GM18519 (cell line): ENCODE results near the gene STK4.
"Not testable (repeated sequence)": the region's sequence is repeated elsewhere in the genome, so short reads cannot be mapped to it uniquely, and the experiment has no call there.

Source experiments
- ATAC-seq: cut with Tn5 transposase; IDR thresholded peaks from one replicate; pipeline ENCODE4 v1.9.1; 2021; ENCODE audit warnings: mild to moderate bottlenecking, moderate library complexity; ENCODE audit not compliant: unreplicated experiment, low FRiP score

The STK4 gene

GRCh38 chr20:44981736-44982406 lies 15.6 kb downstream of the STK4 start:
- no peak for ATAC-seq

DNA sequence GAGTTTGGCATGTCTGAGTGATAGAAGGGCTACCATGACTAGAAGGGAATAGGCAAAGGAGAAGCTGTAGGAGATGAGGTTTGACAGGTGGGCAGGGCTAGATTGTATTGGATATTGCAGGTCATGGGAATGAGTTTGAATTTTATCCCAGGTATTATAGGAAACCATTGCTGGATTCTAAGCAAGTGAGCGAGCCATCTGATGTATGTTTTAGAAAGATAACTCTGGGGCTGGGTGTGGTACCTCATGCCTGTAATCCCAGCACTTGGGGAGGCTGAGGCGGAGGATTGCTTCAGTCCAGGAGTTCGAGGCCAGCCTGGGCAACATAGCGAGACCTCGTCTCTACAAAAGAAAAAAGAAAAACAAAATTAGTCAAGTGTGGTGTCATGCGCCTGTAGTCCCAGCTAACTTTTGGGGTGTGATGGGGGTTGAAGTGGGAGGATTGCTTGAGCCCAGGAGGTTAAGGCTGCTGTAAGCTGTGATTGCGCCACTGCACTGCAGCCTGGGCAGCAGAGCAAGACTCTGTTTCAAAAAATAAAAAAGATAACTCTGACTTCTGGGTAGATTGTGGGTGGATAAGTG lies 16.9 kb downstream of the STK4 start:
- ATAC-seq, result no peak

- no peak for ATAC-seq
These were observed 22.4 kb downstream of the STK4 start for GRCh38 chr20:44988631-44989171.

DNA sequence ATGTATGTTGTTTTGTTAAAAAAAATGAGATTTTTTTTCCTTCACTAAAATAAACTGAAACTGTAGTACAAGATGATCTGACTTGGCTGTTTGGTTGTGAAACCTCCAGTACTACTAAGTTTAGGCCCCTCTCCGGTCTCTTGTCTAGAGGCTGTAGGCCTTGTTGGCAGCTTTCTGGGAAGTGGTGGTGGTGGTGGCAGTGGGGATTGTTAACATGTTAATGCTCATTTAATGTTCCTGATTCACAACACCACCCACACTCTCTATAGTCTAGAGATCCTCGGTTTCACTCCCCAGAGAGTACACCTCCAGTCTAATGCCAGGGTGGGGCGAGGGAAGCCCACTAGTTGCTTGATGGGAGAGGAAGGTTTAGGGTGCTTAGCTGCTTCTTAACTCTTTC lies 24.1 kb downstream of the STK4 start:
- ATAC-seq, result no peak

- ATAC-seq, result no peak
These were observed 24.6 kb downstream of the STK4 start for GRCh38 chr20:44990957-44991356.

DNA sequence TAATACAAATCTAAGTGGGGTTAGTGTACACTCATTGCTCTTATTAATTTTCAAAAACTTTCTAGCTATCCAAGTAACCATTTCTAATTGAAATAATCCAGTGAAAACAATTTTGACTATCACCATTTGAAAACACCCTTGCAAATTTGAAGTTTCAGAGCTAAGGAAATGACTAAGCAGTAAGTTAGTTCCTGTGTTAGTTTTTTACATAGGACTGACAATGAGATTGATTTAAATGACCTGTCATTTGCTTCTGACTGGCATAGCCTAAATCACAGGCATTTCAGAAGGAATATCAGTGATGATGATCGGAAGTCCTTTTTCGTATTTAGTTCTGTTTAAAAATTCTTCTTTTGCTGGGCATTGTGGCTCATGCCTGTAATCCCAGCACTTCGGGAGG lies 27.0 kb downstream of the STK4 start:
- no peak for ATAC-seq

DNA sequence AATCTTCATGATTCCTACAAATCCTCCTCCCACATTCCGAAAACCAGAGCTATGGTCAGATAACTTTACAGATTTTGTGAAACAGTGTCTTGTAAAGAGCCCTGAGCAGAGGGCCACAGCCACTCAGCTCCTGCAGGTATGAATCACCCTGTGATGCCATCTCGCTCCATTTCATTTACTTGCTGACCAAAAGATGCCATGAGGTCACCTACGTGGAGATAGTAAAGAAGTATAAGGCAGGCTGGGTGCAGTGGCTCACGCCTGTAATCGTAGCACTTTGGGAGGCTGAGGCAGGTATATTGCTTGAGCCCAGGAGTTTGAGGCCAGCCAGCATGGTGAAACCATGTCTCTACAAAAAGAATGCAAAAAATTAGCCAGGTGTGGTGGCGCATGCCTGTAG lies 30.9 kb downstream of the STK4 start:
- ATAC-seq, result no peak

GRCh38 chr20:44997668-44998067 lies 31.4 kb downstream of the STK4 start:
- no peak for ATAC-seq

GRCh38 chr20:45008521-45009049 lies 42.3 kb downstream of the STK4 start:
- no peak for ATAC-seq

DNA sequence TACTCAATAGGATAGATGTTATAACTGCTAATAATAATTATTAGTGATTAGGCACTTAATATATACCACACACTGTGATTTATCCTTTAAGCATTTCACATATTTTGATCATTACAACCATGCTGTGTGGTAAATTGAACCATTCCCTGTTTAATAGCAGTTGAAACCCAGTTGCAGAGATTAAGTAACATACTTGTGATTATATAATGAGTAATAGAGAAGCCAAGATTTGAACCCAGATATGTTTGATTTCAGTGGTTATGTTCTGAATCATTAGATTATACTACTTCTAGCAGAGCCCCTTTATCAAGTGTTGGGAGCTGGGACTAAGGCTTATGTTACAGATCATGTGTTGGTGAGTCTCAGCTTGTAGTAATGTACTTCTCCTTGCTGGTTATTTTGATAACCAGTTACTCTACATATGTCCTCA lies 44.1 kb downstream of the STK4 start:
- no peak for ATAC-seq

DNA sequence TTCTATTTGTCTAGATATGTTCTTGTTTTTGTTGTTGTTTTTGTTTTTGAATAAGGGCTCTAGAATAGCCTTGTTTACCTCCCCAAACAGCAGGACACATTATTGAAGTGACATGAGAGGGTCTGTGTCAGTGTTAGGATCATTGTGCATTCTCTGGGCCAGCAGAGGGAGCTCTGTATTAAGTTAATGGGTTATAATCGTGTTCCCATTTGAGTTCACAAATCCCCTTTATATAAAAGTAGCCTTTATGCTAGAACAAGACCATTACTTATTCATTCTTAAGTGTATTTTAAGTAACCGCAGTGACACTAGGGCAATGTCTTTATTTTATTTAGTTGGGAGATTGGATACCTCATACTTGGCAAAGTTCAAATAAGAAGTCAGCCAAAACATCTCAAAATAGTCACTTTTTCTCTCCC lies 44.8 kb downstream of the STK4 start:
- ATAC-seq, result no peak

DNA sequence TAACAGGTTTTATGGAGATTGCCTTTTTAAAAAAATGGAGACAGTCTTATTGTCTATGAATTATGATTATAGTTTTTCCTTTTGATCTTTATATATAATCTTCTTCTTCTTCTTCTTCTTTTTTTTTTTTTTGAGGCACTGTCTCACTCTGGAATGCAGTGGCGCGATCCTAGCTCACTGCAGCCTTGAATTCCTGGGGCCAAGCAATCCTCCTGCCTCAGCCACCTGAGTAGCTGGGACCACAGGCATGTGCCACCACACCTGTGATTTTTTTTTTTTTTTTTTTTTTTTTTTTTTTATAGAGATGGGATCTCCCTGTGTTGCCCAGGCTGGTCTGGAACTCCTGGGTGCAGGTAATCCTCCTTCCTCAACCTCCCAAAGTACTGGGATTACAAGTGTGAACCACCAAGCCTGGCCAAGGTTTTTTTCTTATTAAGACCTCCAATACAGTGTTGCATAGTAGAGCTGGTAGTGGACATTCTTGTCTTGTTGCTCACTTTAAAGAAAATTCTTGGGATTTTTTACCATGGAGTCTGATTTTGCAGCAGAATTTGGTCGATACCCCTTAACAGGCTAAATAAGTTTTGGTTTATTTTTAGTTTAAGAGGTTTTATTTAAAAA lies 46.5 kb downstream of the STK4 start:
- ATAC-seq, result no peak

DNA sequence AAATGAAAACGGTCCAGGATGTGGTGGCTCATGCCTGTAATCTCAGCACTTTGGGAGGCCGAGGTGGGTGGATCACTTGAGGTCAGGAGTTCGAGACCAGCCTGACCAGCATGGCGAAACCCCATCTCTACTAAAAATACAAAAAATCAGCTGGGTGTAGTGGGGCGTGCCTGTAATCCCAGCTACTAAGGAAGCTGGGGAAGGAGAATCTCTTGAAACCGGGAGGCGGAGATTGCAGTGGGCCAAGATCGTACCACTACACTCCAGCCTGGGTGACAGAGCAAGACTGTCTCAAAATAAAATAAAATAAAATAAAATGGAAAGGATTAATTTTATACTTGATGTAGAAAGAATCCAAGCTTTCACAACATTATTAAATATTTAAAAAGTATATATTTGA lies 47.8 kb downstream of the STK4 start:
- ATAC-seq, result not testable (repeated sequence)

DNA sequence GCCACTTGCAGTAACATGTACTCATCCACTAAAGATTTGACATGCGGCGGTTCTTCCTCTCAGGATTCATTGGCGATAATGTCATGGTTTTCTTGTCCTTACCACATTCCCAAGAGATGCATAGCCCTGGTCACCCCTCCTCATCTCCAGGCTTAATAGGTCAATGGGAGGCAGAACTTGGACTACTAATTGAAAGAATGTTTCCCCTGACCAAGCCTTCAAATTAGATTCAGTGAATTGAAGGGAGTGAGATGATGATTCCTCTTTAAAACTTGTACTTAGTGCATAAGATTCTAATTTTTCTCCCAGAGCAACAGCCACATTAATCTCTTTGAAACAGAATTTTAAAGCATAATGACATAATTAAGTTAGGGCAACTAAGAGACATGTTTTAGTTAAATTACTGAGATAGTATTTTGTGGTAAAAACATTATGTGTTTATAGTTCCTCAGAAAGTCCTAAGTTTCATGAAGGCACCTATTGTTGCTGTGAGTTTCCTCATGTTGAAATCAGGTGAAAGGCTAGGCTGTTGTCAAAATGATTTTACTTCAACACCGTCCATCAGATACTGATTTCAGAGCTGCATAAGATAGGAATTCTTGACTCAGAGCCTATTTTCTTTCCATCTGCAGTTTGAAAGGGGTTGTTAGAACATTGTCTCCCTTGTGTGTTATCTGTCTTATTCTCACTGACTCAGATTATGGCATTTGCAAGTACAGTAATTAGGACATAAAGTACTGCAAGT lies 48.5 kb downstream of the STK4 start:
- ATAC-seq, result no peak

- no peak for ATAC-seq
These were observed 49.9 kb downstream of the STK4 start for GRCh38 chr20:45016089-45016671.

DNA sequence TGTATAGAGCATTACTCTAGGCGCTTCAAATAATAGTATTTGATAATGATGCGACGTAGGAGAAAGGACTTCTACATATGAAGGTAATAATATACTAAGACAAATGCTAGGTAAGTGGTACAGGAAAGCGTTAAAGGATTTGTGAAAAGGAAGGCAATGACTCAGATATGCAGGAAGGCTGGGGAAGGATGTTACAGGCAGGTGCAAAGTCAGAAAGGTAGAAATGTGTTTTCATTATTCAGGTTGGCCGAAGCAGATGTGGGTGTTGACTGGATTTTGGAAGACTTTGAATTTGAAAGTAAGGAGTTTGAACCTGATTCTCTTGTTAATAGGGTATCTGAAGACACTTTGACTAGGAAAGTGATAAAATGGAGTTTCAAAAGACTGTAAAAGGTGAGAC lies 51.0 kb downstream of the STK4 start:
- ATAC-seq, result no peak

- ATAC-seq, result no peak
These were observed 51.5 kb downstream of the STK4 start for GRCh38 chr20:45017857-45018256.

GRCh38 chr20:45019027-45019761 lies 52.9 kb downstream of the STK4 start:
- ATAC-seq, result no peak

- no peak for ATAC-seq
These were observed 53.4 kb downstream of the STK4 start for GRCh38 chr20:45019762-45020123.
